Measurements from ENCODE around the gene FHOD1. TPM values are rescaled to one million over a fixed set of nuclear protein-coding genes. Genes with fewer than 3 reads are reported as not detected.
A peak's percentile ranks its signal among the peaks of the same experiment; 100 is the strongest.

Gene FHOD1
- total and polyA plus RNA-seq, 2 of the 13 experiments (the other 11 are each of a cell fraction or from before 2014, with no cell fraction given), result 20.0 to 20.8 TPM

DNA sequence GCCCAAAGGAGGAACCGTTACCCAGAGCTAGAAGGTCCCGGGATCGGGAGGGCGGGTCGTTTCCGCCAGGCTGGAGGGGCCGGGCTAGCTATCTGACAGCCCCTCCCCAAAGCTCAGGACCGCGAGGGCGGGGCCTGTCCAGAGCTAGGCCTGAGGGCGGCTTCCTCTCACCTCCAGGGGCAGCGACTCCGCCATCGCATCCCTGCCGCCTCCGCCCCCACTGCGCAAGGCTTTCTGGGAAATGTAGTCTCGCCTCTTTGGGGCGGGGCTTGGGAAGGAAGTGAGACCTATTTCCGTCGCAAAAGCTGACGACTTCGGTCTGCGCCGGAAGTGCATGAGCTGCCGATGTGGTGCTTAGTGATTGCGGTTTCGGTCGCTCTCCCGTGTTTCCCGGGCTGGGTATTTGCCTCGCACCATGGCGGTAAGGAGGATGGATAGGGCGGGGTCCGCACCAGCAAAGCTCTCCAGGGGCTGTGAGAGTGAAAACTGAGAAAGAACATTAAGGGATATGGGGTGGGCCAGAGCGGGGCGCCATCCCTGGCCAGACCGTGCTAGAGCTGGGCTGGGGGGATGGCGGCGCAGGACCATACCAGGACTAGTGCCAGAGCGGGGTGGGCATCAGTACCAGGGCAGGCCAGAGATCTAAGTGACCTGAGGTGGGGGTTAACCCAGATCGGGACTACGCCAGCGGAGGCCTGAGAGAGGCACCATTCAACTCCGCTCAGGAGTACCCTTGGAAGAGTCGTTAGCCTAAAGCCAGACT, 20.3 kb downstream of the FHOD1 start, which contains the start of gene TMEM208 (continued):
- TF ChIP-seq ZBTB40 (IDR thresholded peaks at IDR 0.05), result peak; percentile 98
- peak; percentile 31; the same call in 1 of the 2 replicates for TF ChIP-seq ZBTB40 (CRISPR knock-in tag; IDR thresholded peaks at IDR 0.05)
- TF ChIP-seq ZNF414 (CRISPR knock-in tag; IDR thresholded peaks at IDR 0.05), result peak; percentile 37; the same call in 1 of the 2 replicates
- peak; percentile 97 for TF ChIP-seq KLF6 (CRISPR knock-in tag; IDR thresholded peaks at IDR 0.05)
- TF ChIP-seq ZNF772 (CRISPR knock-in tag; IDR thresholded peaks at IDR 0.05), result peak; percentile 67; the same call in 1 of the 2 replicates
- peak; percentile 30 to 45; a peak in 2 of 4 replicates for TF ChIP-seq EP300 (IDR thresholded peaks at IDR 0.05; ENCODE audit: low read depth in 2 of 2, low read length in 2 of 2)
- TF ChIP-seq EP300 (CRISPR knock-in tag; IDR thresholded peaks at IDR 0.05; ENCODE audit: borderline replicate concordance), result peak; percentile 8; the same call in 1 of the 2 replicates
- peak; percentile 96 for TF ChIP-seq ZSCAN22 (CRISPR knock-in tag; IDR thresholded peaks at IDR 0.05)
- no peak for TF ChIP-seq ATF7 (IDR thresholded peaks at IDR 0.05)
- no peak for TF ChIP-seq ATF7 (CRISPR knock-in tag; IDR thresholded peaks at IDR 0.05)
- no peak for TF ChIP-seq FOSL1 (CRISPR knock-in tag; IDR thresholded peaks at IDR 0.05; ENCODE audit: borderline replicate concordance)
- peak; percentile 64; the same call in 1 of the 2 replicates for TF ChIP-seq ZNF12 (CRISPR knock-in tag; IDR thresholded peaks at IDR 0.05)
- peak; percentile 82; the same call in 1 of the 2 replicates for TF ChIP-seq SMAD3 (CRISPR knock-in tag; IDR thresholded peaks at IDR 0.05)
- peak; percentile 98; the same call in 1 of the 2 replicates for TF ChIP-seq ZZZ3 (CRISPR knock-in tag; IDR thresholded peaks at IDR 0.05; ENCODE audit: borderline replicate concordance)
- TF ChIP-seq TARDBP (CRISPR knock-in tag; IDR thresholded peaks at IDR 0.05), result peak; percentile 96
- TF ChIP-seq NFIB (CRISPR knock-in tag; IDR thresholded peaks at IDR 0.05; ENCODE audit: borderline replicate concordance), result no peak
- TF ChIP-seq ZNF775 (CRISPR knock-in tag; IDR thresholded peaks at IDR 0.05; ENCODE audit: borderline replicate concordance), result no peak
- TF ChIP-seq HES4 (CRISPR knock-in tag; IDR thresholded peaks at IDR 0.05; ENCODE audit: borderline replicate concordance), result peak; percentile 27
- no peak for TF ChIP-seq ARNT (IDR thresholded peaks at IDR 0.05)
- TF ChIP-seq, protein P1, sequence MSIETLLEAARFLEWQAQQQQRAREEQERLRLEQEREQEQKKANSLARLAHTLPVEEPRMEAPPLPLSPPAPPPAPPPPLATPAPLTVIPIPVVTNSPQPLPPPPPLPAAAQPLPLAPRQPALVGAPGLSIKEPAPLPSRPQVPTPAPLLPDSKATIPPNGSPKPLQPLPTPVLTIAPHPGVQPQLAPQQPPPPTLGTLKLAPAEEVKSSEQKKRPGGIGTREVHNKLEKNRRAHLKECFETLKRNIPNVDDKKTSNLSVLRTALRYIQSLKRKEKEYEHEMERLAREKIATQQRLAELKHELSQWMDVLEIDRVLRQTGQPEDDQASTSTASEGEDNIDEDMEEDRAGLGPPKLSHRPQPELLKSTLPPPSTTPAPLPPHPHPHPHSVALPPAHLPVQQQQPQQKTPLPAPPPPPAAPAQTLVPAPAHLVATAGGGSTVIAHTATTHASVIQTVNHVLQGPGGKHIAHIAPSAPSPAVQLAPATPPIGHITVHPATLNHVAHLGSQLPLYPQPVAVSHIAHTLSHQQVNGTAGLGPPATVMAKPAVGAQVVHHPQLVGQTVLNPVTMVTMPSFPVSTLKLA (IDR thresholded peaks at IDR 0.05), result peak; percentile 77
